B cell (primary cell): ENCODE measurements around the gene DISP1. TPM values are rescaled to one million over a fixed set of nuclear protein-coding genes. Genes with fewer than 3 reads are reported as not detected.

Experiments used
- ATAC-seq: fragments of 200-7000 bp; cut with Tn5 transposase; one replicate; pipeline ENCODE4 v1.10.0; 2021; ENCODE audit warnings: low read depth, mild to moderate bottlenecking, moderate number of reproducible peaks, moderate library complexity
- CTCF ChIA-PET: fragments of 350-600 bp; sonication (Branson Sonifier 250); formaldehyde crosslinking; loops from one replicate; lab custom pipeline; 2021; ENCODE audit warnings: antibody characterized with exemption, inconsistent platforms; lab: Charles Lee
- POLR2A ChIA-PET: fragments of 350-600 bp; sonication (Branson Sonifier 250); formaldehyde crosslinking; loops from one replicate; lab custom pipeline; 2021; ENCODE audit warnings: antibody characterized with exemption; lab: Charles Lee
- DNase-seq: peaks from one replicate; pipeline ENCODE4 v3.0.0; 2013
- H2AFZ ChIP-seq: 2 replicates; pipeline ENCODE4 v1.6.1; 2012; ENCODE audit warnings: mild to moderate bottlenecking, low read depth, low read length; ENCODE audit not compliant: insufficient read depth, poor library complexity, severe bottlenecking
- H3K27ac ChIP-seq, 2 donors: 1 replicate in 1 of 2; 2 replicates in 1 of 2; pipeline ENCODE4 v1.5.1; 2012 to 2013; ENCODE audit warnings: low read length in 2 of 2, mild to moderate bottlenecking in 2 of 2, moderate library complexity in 1 of 2
- H3K27me3 ChIP-seq, 4 experiments: fragments of 200-600 bp in 1 of 4; sonication (generic) in 1 of 4; replicated peaks in 1 of 4; 1 replicate in 2 of 4; 2 replicates in 2 of 4; pipeline versions ENCODE4 v1.6.1 to v1.7.0; 2013 to 2016; ENCODE audit warnings: low read length in 3 of 4, mild to moderate bottlenecking in 2 of 4, mixed read lengths in 1 of 4, moderate library complexity in 1 of 4; ENCODE audit not compliant: insufficient read depth in 4 of 4, control insufficient read depth in 3 of 4; ENCODE audit errors: control extremely low read depth in 1 of 4
- H3K36me3 ChIP-seq, 2 experiments: replicated peaks in 1 of 2; 1 replicate in 1 of 2; 2 replicates in 1 of 2; pipeline versions ENCODE4 v1.6.1 to v1.7.1; 2013; ENCODE audit warnings: low read length in 1 of 2; ENCODE audit not compliant: insufficient read depth in 2 of 2, control insufficient read depth in 1 of 2; ENCODE audit errors: control extremely low read depth in 1 of 2, extremely low read depth in 1 of 2
- H3K4me1 ChIP-seq, 2 donors: fragments of 200-600 bp in 1 of 2; sonication (generic) in 1 of 2; 1 replicate in 1 of 2; 2 replicates in 1 of 2; pipeline versions ENCODE4 v1.5.1 to v1.6.1; 2013 to 2017; ENCODE audit warnings: low read length in 2 of 2; ENCODE audit not compliant: control insufficient read depth in 2 of 2, insufficient read depth in 2 of 2
- H3K4me2 ChIP-seq: replicated peaks from 2 replicates; pipeline ENCODE3; 2012; ENCODE audit warnings: mild to moderate bottlenecking, low read depth, low read length; ENCODE audit not compliant: poor library complexity, severe bottlenecking
- H3K4me3 ChIP-seq, 5 experiments: fragments of 200-600 bp in 1 of 5; sonication (generic) in 1 of 5; 1 replicate in 3 of 5; 2 replicates in 2 of 5; pipeline versions ENCODE4 v1.5.1 to v1.7.0; 2011 to 2016; ENCODE audit warnings: low read length in 4 of 5, mild to moderate bottlenecking in 4 of 5, low read depth in 2 of 5, control low read depth in 1 of 5, moderate library complexity in 1 of 5; ENCODE audit not compliant: insufficient read depth in 1 of 5; ENCODE audit errors: control extremely low read depth in 1 of 5, extremely low read depth in 1 of 5
- H3K79me2 ChIP-seq: fragments of 200-600 bp; sonication (generic); one replicate; pipeline ENCODE4 v1.6.0; 2016; ENCODE audit warnings: low read length; ENCODE audit not compliant: control insufficient read depth, insufficient read depth
- H3K9ac ChIP-seq: fragments of 200-600 bp; sonication (generic); 2 replicates; pipeline ENCODE4 v1.6.1; 2017; ENCODE audit warnings: mild to moderate bottlenecking, low read length, moderate library complexity
- H3K9me3 ChIP-seq, 3 donors: one replicate each; pipeline versions ENCODE4 v1.6.1 to v1.7.1; 2013; ENCODE audit warnings: low read length in 2 of 3; ENCODE audit not compliant: control insufficient read depth in 2 of 3, insufficient read depth in 1 of 3; ENCODE audit errors: control extremely low read depth in 1 of 3
- H4K20me1 ChIP-seq: 2 replicates; pipeline ENCODE4 v1.6.0; 2012; ENCODE audit warnings: mild to moderate bottlenecking, low read length; ENCODE audit not compliant: insufficient read depth, control insufficient read depth, poor library complexity, severe bottlenecking
- H3K27ac Mint-ChIP-seq: one replicate; pipeline ENCODE4 v1.8.0; 2021; ENCODE audit warnings: mixed read lengths
- H3K27me3 Mint-ChIP-seq: one replicate; pipeline ENCODE4 v1.8.0; 2021; ENCODE audit warnings: mixed read lengths
- H3K4me1 Mint-ChIP-seq: one replicate; pipeline ENCODE4 v1.8.0; 2021; ENCODE audit warnings: mixed read lengths
- H3K4me3 Mint-ChIP-seq: one replicate; pipeline ENCODE4 v1.8.0; 2021; ENCODE audit warnings: mixed read lengths
- H3K9me3 Mint-ChIP-seq: one replicate; pipeline ENCODE4 v1.8.0; 2022; ENCODE audit warnings: mixed read lengths; ENCODE audit not compliant: insufficient read depth
- CTCF ChIP-seq: fragments of 200-600 bp; IDR thresholded peaks from one replicate; pipeline ENCODE4 v1.8.0; 2022; ENCODE audit warnings: antibody characterized with exemption, mild to moderate bottlenecking
- EZH2 ChIP-seq: IDR thresholded peaks from 2 replicates; pipeline ENCODE4 v1.6.1; 2012; ENCODE audit warnings: borderline replicate concordance, low read depth, mild to moderate bottlenecking, moderate library complexity, low read length; ENCODE audit not compliant: insufficient read depth, poor library complexity, severe bottlenecking
- WGBS: methylation state at CpG from one replicate; pipeline ENCODE4 v1.1.5; 2013; ENCODE audit warnings: missing lambda C conversion rate; ENCODE audit not compliant: insufficient coverage; 5-methylcytosine and 5-hydroxymethylcytosine counted together
- intact Hi-C: fragments of 100-400 bp; cut with micrococcal nuclease; formaldehyde crosslinking; loops from one replicate; pipeline ENCODE4 v1.10.0; 2022
- polyA plus RNA-seq: library from polyadenylated mRNA; depleted of rRNA; stranded (reverse); fragments of >200 nt; gene quantifications from 2 replicates; pipeline ENCODE4 v1.2.3, GENCODE V29; 2012
- total RNA-seq, 2 donors: library from RNA; stranded (reverse); fragments of 120-200 nt in 1 of 2; gene quantifications; 1 replicate in 1 of 2; 2 replicates in 1 of 2; pipeline versions ENCODE4 v1.2.3 to v1.2.4, GENCODE V29; 2013 to 2022

DISP1 gene
- total and polyA plus RNA-seq, 2 donors (not counting 1 experiment from before 2014, with no cell fraction given) = 6.6 to 12.0 TPM

GRCh38 chr1:222784916-222785315 lies 29.9 kb upstream of the DISP1 start:
- intact Hi-C loops = loop anchor here (5.0 kb wide), 1 partner anchor 33 kb away; no protein-coding TSS in a partner anchor
- Mint-ChIP-seq H3K4me1 (peaks cover 54% of the 10 kb centered on the region), H3K27me3 (no peaks in the 10 kb centered on the region), H3K4me3 (no peak overlapping the region), H3K9me3 (peaks cover 9% of the 10 kb centered on the region), H3K27ac (no peak overlapping the region)
- H3K9me3 ChIP-seq = peaks cover 1 to 8% (median 8%) of the 10 kb centered on the region in 3 donors
- CTCF ChIA-PET = interaction anchor here (0.6 to 1.3 kb wide), 2 partner anchors 52 to 1339 kb away, joined by 3 read pairs; no protein-coding TSS in a partner anchor
- WGBS = 0% methylated on average over 1 of the region's 2 CpGs
- no peaks in the 10 kb centered on the region for H3K36me3 ChIP-seq
- ATAC-seq (no peak), DNase-seq (no peak)
- H3K4me2 ChIP-seq = no peak overlapping the region
- POLR2A ChIA-PET = no interaction called here
- no peak for TF ChIP-seq EZH2
- no peak for TF ChIP-seq CTCF
- H3K79me2 ChIP-seq = no peaks in the 10 kb centered on the region
- H3K4me1 ChIP-seq = peaks cover 17 to 18% of the 10 kb centered on the region in 2 donors
- H3K9ac ChIP-seq = no peak overlapping the region
- H4K20me1 ChIP-seq = no peaks in the 10 kb centered on the region
- no peaks in the 10 kb centered on the region for H3K27me3 ChIP-seq
- no peak overlapping the region for H3K4me3 ChIP-seq
- H2AFZ ChIP-seq = no peak overlapping the region
- no peak overlapping the region for H3K27ac ChIP-seq

DNA sequence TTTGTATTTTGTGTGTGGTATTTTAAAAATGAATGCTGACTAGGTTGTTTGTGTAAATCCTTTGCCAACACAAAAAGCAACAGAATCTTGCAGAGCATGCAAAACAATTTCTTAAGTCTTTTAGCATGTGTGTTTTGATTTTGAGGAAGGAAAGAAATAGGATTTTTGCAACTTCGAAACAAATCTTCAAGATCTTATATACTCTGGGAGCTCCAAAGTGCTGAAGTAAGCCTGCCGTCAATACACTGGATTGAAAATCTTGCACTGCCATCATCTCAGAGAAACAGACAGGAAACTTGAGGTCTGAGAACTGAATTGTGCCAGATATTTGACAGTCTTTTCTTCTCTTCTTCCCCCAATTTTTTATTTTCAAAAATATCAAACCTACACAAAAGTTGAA lies 29.3 kb upstream of the DISP1 start:
- peaks cover 11% of the 10 kb centered on the region for H3K9me3 Mint-ChIP-seq
- H3K36me3 ChIP-seq = no peaks in the 10 kb centered on the region
- ATAC-seq (no peak), DNase-seq (no peak)
- H3K4me3 Mint-ChIP-seq = no peak overlapping the region
- 40% methylated on average over 1 of the region's 2 CpGs for WGBS
- H4K20me1 ChIP-seq = no peaks in the 10 kb centered on the region
- peaks cover 17 to 18% of the 10 kb centered on the region in 2 donors for H3K4me1 ChIP-seq
- H3K27ac ChIP-seq = no peak overlapping the region
- no peak overlapping the region for H3K4me2 ChIP-seq
- no peaks in the 10 kb centered on the region for H3K27me3 ChIP-seq
- TF ChIP-seq EZH2 = no peak
- no peak overlapping the region for H3K27ac Mint-ChIP-seq
- no peak overlapping the region for H2AFZ ChIP-seq
- no peaks in the 10 kb centered on the region for H3K27me3 Mint-ChIP-seq
- H3K4me3 ChIP-seq = no peak overlapping the region
- intact Hi-C loops = loop anchor here (5.0 kb wide), 1 partner anchor 33 kb away; no protein-coding TSS in a partner anchor
- no peak overlapping the region for H3K9ac ChIP-seq
- H3K9me3 ChIP-seq = peaks cover 1 to 15% (median 13%) of the 10 kb centered on the region in 3 donors
- peaks cover 55% of the 10 kb centered on the region for H3K4me1 Mint-ChIP-seq
- H3K79me2 ChIP-seq = no peaks in the 10 kb centered on the region
- POLR2A ChIA-PET = interaction anchor here (0.6 kb wide), 1 partner anchor 11 kb away, joined by 3 read pairs; no protein-coding TSS in a partner anchor
- CTCF ChIA-PET = interaction anchor here (0.6 kb wide), 1 partner anchor 1339 kb away, joined by 3 read pairs; no protein-coding TSS in a partner anchor
